NT2/D1 (cell line): Measurements from ENCODE around the gene H2BK1.

ENCODE experiments used
- SUZ12 ChIP-seq: IDR thresholded peaks from 2 replicates; pipeline ENCODE4 v1.6.1; 2011; ENCODE audit not compliant: insufficient read length, insufficient read depth; ENCODE audit errors: extremely low read depth
- YY1 ChIP-seq: IDR thresholded peaks from 2 replicates; pipeline ENCODE4 v1.6.1; 2011; ENCODE audit not compliant: insufficient read length, insufficient read depth
- ZNF274 ChIP-seq: IDR thresholded peaks from 2 replicates; pipeline ENCODE4 v1.6.1; 2011; ENCODE audit warnings: mild to moderate bottlenecking, low read depth, low read length

- no peak for TF ChIP-seq ZNF274
- no peak for TF ChIP-seq YY1
- no peak for TF ChIP-seq SUZ12
These were observed 26.1 kb upstream of the H2BK1 start for GRCh38 chr7:151236406-151236805.
